COLO668 (cell line): ENCODE data around the gene PNPLA1.

ENCODE experiments used
- DNase-seq: peaks from one replicate; lab custom pipeline; 2025; ENCODE audit not compliant: unreplicated experiment; lab: John Stamatoyannopoulos, UW

PNPLA1 gene

DNA sequence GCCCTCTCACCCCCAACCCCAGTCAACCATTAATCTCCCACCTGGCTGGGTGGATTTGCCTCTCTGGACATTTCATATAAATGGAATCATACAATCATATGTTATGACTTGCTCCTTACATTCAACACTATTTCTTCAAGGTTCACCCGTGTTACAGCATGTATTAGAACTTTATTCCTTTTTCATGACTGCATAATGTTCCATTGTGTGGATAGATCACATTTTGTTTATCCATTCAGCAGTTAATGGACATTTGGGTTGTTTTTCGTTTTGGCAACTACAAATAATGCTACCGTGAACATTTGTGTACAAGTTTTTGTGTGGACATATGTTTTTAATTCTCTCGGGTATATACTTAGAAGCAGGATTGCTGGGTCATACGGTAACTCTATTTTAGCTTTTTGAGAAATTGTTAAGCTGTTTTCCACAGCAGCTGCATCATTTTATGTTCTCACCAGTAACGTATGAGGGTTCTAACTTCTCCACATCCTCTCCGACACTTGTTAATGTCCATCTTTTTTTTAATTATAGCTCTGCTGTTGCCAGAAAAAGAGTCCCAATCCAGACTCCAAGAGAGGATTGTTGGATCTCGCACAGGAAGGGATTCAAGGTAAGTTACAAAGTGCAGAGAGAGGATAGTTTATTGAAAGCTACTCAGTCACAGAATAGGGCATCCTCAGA, 82.8 kb downstream of the PNPLA1 start:
- no peak for DNase-seq

DNA sequence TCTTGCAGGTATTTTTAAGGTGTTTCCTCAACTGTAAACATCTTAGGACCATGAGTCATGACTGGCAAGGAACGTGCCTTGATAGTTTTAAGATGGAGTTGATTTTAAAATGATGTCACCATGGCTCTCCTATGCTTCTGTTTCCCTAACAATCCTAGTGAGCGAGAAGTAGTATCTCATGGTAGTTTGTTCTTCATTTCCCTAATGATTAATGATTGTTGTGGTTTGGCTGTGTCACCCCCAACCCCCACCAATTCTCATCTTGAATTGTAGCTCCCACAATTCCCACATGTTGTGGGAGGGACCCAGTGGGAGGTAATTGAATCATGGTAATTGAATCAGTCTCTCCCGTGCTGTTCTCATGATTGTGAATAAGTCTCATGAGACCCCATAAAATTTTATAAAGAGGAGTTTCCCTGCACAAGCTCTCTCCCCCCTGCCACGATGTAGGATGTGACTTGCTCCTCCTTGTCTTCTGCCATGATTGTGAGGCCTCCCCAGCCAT, 83.6 kb downstream of the PNPLA1 start:
- no peak for DNase-seq

- no peak for DNase-seq
Observed at GRCh38 chr6:36355819-36356218, 86.0 kb downstream of the PNPLA1 start.

GRCh38 chr6:36357872-36358225, 88.0 kb downstream of the PNPLA1 start:
- no peak for DNase-seq
